Activated CD4-positive, CD25-positive, alpha-beta regulatory T cell treated with anti-CD3 and anti-CD28 coated beads, Interleukin-2, amount 50 U/mL, for 24 hours (primary cell): ENCODE measurements around the gene RNF103.
"Not testable (repeated sequence)": the region's sequence is repeated elsewhere in the genome, so short reads cannot be mapped to it uniquely, and the experiment has no call there.

Experiments used
- ATAC-seq, 2 donors: fragments of 150-1000 bp; cut with Tn5 transposase; one replicate each; pipeline ENCODE4 v1.10.0; 2021; ENCODE audit warnings: mild to moderate bottlenecking in 1 of 2, moderate library complexity in 1 of 2

Gene RNF103

DNA sequence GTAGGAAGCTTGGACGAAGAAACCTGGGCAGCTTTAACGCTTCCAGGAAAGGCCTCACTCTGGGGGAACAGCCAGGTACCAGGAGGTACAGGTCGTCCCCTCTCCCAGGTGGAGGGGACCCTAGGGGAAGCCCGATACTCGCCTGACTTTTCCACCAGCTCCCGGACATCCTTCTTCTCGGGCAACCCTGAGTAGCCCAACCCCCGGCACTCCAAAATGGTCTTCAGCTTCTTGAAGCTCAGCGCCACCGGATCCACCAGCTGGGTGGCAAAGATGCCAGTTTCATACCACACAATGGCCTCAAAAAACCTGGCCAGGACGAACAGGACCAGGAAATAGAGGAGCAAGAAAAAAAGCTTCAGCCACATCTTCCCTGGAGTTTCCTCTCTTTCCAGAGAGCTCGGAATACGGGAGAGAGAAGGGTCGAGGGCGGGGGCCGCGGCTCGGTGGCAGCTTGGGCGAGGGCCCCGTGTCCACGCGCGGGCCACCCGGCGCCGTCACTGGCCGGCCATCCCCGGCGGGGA lies 1.1 kb downstream of the RNF103 start:
- ATAC-seq, result no peak

DNA sequence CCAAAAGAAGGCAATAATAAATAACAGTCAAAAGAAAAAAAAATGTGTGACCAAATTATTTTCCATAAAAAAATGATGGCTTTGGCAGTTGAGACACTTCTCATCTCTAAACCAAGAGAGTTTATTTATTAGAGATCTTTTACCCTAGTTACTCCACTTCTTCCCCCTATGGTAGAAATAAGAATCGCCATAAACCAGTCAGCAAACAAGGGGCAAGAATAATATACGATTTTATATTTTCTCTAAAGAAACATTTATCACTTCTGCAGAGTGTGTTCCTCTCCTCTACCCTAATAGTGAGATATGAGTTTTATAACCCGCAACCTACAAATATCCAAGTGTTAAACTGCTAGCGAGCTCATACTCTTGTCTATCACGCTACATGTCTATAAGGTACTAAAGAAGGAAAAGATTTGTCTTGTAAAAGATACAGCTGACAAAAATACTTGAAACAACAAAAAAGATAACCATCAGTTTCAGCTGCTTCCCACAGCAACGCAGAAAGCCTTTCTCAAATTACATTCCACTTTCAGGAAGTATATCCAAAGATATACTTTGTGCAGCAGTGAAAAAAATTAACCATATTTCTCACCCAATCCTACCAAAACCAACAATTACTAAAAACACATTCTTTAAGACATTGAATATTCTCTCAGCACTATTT lies 2.3 kb downstream of the RNF103 start:
- ATAC-seq, result no peak

DNA sequence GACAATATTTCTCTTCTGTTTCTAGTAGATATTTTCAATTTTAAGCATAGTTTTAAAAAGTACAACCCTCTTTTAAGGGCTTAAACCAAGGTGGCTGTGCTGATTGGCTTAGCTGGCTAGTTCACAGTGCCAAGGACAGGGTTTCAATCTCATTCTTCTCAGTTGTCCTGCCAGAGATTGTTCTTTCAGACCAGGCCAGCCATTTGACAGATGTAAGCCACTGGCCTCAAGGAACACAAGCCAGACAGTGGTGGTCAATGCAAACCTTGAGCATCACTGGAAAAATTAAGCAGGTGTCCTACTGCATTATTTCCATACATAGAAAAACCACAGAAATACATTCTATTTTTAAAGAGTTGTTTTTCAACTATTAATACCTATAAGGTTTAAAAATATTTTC lies 5.9 kb downstream of the RNF103 start:
- ATAC-seq, result no peak

DNA sequence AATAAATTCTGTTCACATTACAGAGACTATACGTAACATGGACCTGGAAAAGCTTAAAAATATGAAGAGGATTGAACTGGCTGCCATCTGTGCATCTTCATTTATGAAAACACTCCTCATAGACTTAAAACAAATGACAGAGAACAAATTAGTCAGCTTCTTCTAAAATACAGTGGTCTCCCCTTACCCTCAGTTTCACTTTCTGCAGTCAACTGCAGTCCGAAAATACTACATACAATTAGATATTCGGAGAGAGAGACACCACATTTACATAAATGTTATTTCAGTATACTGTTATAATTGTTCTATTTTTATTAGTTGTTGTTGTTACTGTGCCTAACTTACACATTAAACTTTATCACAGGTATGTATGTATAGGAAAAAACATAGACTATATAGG lies 6.5 kb downstream of the RNF103 start:
- peak; percentile 44 to 45 for ATAC-seq

DNA sequence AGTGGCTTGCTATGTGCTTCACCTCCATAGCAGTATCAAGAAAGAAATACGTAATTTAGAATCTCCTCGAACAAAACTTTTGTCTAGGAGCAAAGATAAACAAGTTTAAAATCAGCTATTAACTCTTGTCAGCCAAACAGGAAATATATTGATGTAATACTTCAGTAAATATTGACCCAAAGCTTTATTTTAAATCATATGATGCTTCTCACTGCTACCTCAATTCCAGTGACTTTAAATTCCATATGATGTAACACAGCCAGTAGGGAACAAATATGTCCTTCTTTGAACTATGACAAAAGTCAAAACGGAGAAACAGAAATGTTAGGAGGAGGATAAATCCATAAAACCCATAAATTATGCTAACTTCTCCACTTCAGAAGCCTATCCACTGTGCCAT lies 7.2 kb downstream of the RNF103 start:
- no peak for ATAC-seq

DNA sequence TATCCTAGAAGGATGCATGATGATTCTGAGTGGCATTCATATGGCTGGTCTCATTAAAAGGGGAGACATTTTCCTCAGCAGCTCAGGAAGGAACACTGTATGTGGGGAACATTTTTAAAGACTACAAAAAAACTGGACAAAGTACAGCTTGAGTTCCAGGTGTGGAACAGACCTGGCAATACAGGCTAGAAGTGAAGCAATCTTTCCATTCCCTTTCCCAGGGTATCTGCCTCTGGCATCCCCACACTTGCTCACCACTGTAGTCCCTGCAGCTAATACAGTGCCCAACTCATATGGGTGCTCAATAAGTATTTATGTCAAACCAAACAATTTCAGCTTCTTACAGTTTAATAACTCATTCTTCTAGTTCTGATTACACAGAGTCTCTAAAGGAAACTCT lies 8.1 kb downstream of the RNF103 start:
- no peak for ATAC-seq

DNA sequence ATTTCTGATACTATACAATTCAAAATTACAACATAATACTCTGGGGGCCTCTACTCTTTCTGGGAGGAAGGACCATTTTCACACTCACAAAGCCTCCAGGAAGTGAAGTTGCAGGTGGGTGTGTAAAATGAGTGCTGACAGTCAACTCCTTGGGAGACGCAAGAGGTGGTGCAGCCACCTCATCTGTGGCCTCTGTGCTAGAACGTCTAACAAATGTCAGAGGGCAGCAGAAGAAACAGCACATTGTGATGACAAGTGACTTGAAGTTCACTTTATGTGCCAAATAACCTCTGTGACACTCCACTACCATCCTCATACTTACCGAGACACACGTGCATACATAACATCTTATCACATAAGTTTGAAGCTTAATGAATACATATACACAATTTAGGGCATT lies 10.2 kb downstream of the RNF103 start:
- no peak for ATAC-seq

DNA sequence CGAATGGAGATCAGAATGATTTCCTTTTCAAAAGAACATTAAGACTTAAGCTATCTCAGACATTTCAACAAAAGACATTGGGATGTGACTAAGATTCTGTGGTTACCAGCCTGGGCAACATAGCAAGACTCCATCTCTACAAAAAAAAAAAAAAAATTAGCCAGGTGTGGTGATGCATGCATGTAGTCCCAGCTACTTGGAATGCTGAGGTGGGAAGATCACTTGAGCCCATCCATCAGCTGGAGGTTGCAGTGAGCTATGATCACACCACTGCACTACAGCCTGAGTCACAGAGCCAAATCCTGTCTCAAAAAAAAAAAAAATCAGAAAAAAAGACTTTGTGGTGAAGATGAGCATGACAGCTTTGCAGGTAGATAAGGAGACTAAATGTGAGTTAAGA lies 12.8 kb downstream of the RNF103 start:
- ATAC-seq, result no peak

DNA sequence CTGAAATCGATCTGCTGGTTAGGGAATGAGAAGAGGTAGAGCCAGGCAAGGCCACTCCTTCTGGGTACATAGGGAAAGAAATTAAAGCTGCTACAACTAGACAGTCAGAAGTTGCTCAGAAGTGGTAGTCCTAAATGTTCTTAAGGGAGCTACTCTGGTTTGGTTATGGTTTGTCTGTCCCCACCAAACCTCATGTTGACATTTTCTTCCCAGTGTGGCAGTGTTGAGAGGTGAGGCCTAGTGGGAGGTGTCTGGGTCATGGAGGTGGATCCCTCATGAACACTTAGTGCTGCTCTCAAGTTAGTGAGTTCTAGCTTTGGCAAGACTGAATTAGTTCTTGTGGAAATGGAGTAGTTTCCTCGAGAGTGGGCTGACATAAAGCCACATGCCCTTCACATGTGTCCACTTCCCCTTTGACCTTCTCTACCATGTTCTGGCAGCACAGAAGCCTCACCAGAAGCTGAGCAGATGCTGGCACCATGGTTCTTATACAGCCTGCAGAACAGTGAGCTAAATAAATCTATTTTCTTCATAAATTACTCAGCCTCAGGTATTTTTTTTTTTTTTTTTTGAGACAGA lies 14.7 kb downstream of the RNF103 start:
- no peak for ATAC-seq

DNA sequence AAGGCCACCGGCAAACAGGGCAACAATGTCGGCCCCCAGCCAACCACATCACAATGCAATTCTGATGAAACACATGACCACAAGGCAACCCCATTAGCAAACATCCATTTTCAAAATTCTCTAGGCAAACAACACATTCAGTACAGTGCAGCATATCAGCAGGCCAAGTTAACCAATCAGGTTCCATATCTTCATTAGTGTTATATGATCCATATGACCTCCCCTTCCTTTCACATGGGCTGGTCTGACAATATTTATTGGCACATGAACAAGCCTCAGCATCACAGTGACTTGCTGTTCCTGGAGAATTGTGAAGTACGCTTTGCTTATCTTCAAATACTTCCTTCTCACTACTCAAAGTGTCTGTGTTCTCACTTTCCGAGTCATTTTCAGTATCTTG lies 19.8 kb downstream of the RNF103 start:
- no peak for ATAC-seq

DNA sequence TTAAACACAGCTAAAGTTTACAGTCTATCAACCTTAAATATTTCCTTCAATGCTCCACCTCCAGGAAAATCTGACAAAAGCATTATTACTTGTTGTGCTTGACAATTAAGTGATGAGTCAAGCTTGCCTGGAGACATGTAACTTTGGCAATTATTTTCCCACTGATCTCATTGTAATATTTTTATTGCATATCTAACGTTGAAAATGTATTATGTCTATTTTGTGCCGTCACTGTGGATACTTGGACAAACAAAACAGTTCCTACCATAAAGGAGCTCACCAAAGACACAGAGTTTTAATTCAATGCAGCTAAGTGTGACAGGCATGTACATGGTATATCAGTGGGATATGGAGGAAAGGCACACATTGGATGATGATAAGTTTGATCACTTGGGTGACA lies 24.7 kb downstream of the RNF103 start:
- ATAC-seq, result no peak

DNA sequence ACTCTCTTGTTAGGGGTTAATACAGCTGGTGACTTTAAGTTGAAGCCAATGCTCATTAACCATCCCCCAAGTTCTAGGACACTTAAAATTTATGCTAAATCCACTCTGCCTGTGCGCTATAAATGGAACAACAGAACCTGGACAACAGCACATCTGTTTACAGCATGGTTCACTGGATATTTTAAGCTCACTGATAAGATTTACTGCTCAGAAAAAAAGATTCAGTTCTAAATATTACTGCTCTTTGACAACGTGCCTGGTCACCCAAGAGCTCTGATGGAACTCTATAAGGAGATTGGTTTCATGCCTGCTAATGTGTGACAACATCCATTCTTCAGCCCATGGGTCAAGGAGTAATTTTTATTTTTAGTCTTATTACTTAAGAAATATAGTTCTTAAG lies 27.5 kb downstream of the RNF103 start:
- no peak for ATAC-seq

DNA sequence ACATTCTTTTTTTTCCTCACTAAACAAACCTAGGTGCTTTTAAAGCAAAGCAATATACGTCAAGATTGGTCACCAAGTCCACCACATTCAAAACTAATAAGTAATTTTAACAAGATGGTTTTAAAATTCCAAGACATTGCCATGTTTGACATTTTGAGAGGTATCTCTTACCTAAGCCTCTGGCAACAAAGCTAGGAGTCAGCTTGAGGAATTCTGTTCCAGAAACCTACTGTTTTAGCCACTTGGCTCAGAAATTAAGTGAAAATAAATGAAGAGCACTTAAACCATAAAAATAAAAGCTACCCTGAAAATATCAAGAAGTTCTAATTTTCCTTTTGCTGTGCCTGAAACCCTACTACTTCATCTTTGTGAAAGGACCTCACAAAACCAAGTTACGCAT lies 30.4 kb downstream of the RNF103 start:
- ATAC-seq, result no peak

DNA sequence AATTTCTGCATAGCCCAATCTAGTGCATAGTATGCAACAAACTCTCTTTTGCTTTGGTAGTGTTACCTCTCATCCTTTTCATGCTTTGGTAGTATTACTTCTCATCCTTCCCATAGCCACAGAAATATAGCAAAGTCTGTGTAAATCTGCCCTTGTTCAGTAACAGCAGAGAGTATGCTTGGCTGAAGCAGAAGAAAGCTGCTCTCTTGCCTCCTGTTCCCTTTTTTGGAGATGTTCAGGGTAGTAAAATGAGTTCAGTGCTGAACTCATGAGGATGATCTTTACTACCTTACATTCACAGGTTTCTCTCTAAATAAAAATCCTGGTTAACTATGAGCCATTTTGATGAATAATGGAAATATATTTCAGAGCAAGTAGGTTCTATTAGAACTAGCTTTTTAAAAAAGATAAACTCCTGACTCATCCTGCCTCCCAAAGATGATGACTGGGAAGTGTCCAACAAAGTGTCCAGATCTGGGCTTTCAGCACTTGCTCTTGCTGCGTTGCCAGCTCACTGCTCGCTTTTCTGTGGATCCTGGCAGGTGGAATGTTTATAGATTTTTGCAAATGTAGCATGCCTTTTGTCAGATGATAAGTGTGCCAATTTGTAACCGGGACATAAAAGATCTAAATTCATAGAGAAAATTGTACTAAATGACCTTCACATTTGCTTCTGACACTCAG lies 31.0 kb downstream of the RNF103 start:
- no peak for ATAC-seq

DNA sequence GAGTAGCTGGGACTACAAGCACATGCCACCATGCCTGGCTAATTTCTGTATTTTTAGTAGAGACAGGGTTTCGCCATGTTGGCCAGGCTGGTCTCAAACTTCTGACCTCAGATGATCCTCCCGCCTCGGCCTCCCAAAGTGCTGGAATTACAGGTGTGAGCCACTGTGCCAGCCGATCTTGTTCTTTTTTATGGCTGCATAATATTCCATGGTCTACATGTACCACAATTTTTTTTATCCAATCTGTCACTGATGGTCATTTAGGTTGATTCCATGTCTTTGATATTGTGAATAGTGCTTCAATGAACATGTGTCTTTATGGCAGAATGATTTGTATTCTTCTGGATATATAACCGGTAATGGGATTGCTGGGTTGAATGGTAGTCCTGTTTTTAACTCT lies 34.0 kb downstream of the RNF103 start:
- not testable (repeated sequence) for ATAC-seq

DNA sequence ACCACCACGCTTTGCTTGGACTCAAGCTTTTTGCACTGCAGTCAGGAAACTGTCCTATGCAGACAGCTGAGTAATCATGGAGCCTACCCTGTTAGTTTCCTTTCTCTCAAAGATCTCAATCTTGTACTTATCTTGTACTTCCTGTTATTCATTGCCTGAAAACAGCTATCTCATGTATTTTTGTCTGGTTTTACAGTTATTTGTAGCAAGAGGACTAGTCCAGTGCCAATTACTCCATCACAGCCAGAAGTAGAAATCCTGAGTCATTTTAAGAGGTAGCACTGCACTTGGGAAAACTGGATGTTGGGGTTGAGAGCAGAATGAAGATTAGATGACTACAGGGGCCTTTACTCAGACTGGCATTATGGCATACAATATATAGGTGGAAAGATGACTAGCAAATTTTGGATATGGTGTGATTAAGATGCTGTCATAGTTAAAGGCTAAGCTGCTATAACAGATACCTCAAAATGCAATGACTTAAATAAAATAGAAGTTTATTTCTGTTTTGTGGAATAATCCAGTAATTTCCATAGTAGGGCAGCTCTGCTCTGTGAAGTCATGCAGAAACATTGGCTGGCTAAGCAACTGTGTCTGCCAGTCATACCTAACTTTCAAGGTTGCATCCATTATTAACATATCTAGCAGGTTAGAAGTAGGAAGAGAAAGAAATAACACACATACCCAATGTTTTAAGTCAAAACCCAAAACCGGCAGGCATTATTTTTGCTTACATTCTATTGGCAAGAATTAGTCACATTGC lies 39.3 kb downstream of the RNF103 start:
- ATAC-seq, result peak; percentile 82 to 86

DNA sequence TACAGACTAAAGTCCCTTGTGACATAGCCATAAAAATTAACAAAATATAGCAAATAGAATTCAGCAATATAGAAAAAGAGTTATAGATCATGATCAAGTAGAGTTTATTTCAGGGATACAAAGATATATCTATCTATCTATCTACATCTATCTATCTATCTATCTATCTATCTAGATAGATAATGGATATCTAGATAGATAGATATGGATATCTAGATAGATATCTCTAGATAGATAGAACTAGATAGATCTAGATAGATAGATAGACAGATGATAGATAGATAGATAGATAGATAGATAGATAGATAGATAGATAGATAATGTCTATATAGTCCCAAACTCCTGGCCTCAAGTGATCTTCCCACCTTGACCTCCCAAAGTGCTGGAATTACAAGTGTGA lies 43.1 kb downstream of the RNF103 start:
- ATAC-seq, result no peak

DNA sequence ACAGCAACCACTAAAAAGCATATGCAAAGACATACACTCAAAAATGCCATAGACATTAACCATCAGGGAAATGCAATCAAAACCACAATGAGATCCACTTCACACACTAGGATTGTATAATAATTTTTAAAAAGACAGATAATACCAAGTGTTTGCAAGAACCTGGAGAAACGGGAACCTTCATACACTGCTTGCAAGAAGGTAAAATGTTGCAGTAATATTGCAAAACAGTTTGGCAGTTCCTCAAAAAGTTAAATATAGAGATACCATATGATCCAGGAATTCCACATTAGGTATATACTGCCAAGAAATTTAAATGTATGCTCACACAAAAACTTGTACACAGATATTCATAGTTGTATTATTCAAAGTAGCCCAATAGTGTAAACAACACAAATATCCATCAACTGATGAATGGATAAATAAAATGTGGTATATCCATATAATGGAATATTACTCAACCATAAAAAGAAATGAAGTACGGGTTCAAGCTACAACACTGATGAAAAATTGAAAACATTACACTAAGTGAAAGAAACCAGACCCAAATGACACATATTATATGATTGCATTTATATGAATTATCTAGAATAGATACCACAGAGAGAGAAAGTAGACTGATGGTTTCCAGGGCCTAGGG lies 45.7 kb downstream of the RNF103 start:
- no peak for ATAC-seq

DNA sequence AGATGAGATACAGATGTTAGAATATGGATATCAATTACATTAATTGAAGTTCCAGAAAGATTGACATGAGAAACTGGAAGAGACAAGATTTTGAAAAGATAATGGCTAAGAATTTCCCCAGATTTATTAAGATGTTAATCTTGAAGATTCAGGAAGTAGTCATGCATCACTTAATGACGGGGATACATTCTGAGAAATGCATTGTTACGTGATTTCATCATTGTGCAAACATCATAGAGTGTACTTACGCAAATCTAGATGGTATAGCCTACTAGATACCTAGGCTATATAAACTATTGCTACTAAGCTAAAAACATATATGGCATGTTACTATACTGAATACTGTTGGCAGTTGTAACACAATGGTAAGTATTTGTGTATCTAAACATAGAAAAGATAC lies 53.6 kb downstream of the RNF103 start:
- no peak for ATAC-seq

DNA sequence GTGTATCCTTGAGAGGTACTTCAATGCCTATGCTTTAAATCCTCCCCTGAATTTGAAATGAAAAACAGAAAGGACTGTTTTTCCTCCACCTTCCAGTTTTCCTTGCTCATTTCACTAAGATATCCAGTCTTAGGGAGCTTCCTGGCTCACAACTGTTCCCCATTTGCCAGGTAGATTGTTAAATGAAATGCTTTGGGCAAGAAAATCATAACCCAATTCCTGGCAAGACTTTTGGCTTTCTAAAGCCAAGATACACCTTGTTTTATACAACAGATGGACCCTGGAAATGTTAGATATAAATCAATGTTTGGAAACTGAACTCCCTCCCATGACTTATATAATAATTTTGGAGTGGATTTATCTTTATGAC lies 56.9 kb downstream of the RNF103 start:
- ATAC-seq, result no peak

DNA sequence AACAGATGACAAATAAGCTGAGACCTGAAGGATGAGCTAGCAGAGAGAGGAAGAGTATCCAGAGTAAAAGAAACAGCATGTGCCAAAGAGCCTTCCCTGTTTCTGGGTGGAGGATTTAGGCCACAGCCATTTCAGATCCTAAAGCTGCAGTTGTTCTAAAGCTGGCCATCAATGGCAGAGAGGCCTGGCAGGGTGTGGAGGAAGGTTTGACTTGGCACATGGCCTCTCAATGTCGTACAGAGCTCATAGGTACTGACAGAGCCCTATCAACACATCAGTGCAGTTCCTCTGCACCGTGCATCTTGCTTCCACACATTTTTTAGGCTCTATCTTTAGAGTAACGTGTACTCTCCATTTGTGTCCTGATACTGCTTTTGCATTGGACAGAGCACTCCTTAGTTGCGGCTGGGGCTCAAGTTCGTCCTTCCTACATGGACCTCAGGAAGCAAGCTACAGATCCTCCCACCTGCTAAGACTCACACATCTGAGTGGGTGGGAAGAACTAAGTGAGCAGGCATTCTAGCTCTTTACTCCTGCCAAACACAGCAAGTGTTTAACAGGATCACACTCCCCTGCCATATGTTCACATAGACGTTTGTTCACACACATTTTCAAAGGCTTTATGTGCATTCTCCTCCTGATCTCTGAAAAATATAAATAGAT lies 57.4 kb downstream of the RNF103 start:
- ATAC-seq, result no peak

DNA sequence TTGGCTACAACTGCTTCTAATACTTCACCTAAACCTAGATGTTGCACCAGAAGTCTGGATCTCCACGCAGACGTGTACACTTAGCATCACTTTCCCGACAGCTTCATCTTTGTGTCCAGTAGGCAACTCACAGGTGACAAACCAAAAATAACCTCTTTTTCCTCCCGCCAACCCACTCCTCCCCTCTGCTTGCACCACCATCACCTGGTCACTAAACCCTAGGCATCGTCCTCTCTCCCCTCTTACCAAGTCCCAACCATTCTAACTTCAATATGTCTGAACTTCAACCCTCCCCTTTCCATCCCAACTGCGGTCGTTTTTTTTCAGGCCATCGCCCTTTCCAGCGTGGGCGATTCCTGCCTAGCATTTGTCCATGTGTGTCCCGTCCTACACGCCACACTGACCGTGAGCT lies 60.0 kb downstream of the RNF103 start:
- no peak for ATAC-seq
